ENCODE data around the gene BAK1.

GRCh38 chr6:33577718-33578117 lies 2.4 kb downstream of the BAK1 start:
- TF ChIP-seq EZH2 (conservative IDR thresholded peaks at IDR 0.05; ENCODE audit: low read depth, low read length) (no peak), TRAFD1 (CRISPR knock-in tag; IDR thresholded peaks at IDR 0.05; ENCODE audit: borderline replicate concordance) (no peak), YY1 (IDR thresholded peaks at IDR 0.05; ENCODE audit: insufficient read depth, insufficient replicate concordance, low read depth, low read length) (no peak), HDAC1 (CRISPR knock-in tag; IDR thresholded peaks at IDR 0.05) (no peak), CEBPB (IDR thresholded peaks at IDR 0.05; ENCODE audit: borderline replicate concordance, low read depth, low read length) (no peak), U2AF1 (optimal IDR thresholded peaks at IDR 0.05; ENCODE audit: low read depth, low read length) (no peak), POLR2A (IDR thresholded peaks at IDR 0.05; ENCODE audit: insufficient read depth in 1 of 2, low read depth in 2 of 2, low read length in 2 of 2) (no peak), GMEB2 (CRISPR knock-in tag; IDR thresholded peaks at IDR 0.05; ENCODE audit: low read depth) (no peak), ZNF232 (CRISPR knock-in tag; IDR thresholded peaks at IDR 0.05; ENCODE audit: borderline replicate concordance) (no peak), BRF2 (CRISPR knock-in tag; IDR thresholded peaks at IDR 0.05) (no peak), RAD21 (CRISPR knock-in tag; IDR thresholded peaks at IDR 0.05) (no peak), ATF1 (CRISPR knock-in tag; IDR thresholded peaks at IDR 0.05) (no peak)

All from HepG2 (cell line).